Stimulated activated CD8-positive, alpha-beta memory T cell treated with anti-CD3 and anti-CD28 coated beads, Interleukin-2, amount 100 ng/mL, for 1 hour (primary cell): ENCODE results near the gene BMP8B.
A peak's percentile ranks its signal among the peaks of the same experiment; 100 is the strongest.

Experiments used
- DNase-seq, 2 donors: peaks; one replicate each; pipeline ENCODE4 v3.0.0-alpha.2; 2020; ENCODE audit warnings: low read depth in 2 of 2

BMP8B gene

GRCh38 chr1:39758556-39759435, 29.9 kb downstream of the BMP8B start:
- DNase-seq: no peak

- DNase-seq: no peak
Observed at GRCh38 chr1:39757501-39757900, 31.2 kb downstream of the BMP8B start.

- no peak for DNase-seq
Observed at GRCh38 chr1:39755965-39756659, 32.6 kb downstream of the BMP8B start.

GRCh38 chr1:39754906-39755504, 33.7 kb downstream of the BMP8B start:
- no peak for DNase-seq

- DNase-seq: no peak
Observed at GRCh38 chr1:39754026-39754570, 34.6 kb downstream of the BMP8B start.

- DNase-seq: no peak
Observed at GRCh38 chr1:39753132-39754025, 35.3 kb downstream of the BMP8B start.

- DNase-seq: no peak
Observed at GRCh38 chr1:39752703-39753102, 36.0 kb downstream of the BMP8B start.

- DNase-seq: no peak
Observed at GRCh38 chr1:39751595-39751994, 37.1 kb downstream of the BMP8B start.

- DNase-seq: no peak
Observed at GRCh38 chr1:39745016-39745670, 43.5 kb downstream of the BMP8B start.

GRCh38 chr1:39738622-39739366, 49.9 kb downstream of the BMP8B start, which contains the start of gene PPIE:
TSS of gene PPIE (plus strand) at chr1:39738882. CDS start at chr1:39738901, 19 bp downstream.
- DNase-seq: peak; percentile 89 to 91

GRCh38 chr1:39737546-39738169, 51.0 kb downstream of the BMP8B start:
- no peak for DNase-seq

GRCh38 chr1:39735731-39736130, 52.9 kb downstream of the BMP8B start:
- no peak for DNase-seq

GRCh38 chr1:39733161-39733560, 55.5 kb downstream of the BMP8B start:
- DNase-seq: no peak

- no peak for DNase-seq
Observed at GRCh38 chr1:39732730-39733129, 55.9 kb downstream of the BMP8B start.

GRCh38 chr1:39729842-39730241, 58.8 kb downstream of the BMP8B start:
- DNase-seq: no peak

GRCh38 chr1:39729030-39729429, 59.6 kb downstream of the BMP8B start:
- no peak for DNase-seq

- no peak for DNase-seq
Observed at GRCh38 chr1:39727932-39728317, 60.7 kb downstream of the BMP8B start.

- no peak for DNase-seq
Observed at GRCh38 chr1:39727221-39727931, 61.3 kb downstream of the BMP8B start.

- no peak for DNase-seq
Observed at GRCh38 chr1:39726600-39726999, 62.1 kb downstream of the BMP8B start.
